T-helper 2 cell treated with Interferon-gamma antibody and Interleukin-4, amounts not matched to agents 5 μg/mL and 100 μg/mL, for 36 hours (primary cell): ENCODE measurements around the gene SLX4IP.
"Not testable (repeated sequence)": the region's sequence is repeated elsewhere in the genome, so short reads cannot be mapped to it uniquely, and the experiment has no call there.

ENCODE experiments used
- DNase-seq: peaks from one replicate; pipeline ENCODE4 v3.0.0; 2021; ENCODE audit warnings: low spot score
- H3K27ac Mint-ChIP-seq: one replicate; pipeline ENCODE4 v1.8.0; 2021; ENCODE audit warnings: mild to moderate bottlenecking, mixed read lengths
- H3K27me3 Mint-ChIP-seq: one replicate; pipeline ENCODE4 v1.8.0; 2021; ENCODE audit warnings: low read depth, mixed read lengths
- H3K36me3 Mint-ChIP-seq: one replicate; pipeline ENCODE4 v1.8.0; 2021; ENCODE audit warnings: low read depth, mixed read lengths
- H3K4me1 Mint-ChIP-seq: one replicate; pipeline ENCODE4 v1.8.0; 2021; ENCODE audit warnings: low read depth, mixed read lengths
- H3K4me3 Mint-ChIP-seq: one replicate; pipeline ENCODE4 v1.8.0; 2022; ENCODE audit warnings: mild to moderate bottlenecking, moderate library complexity, mixed read lengths
- H3K9me3 Mint-ChIP-seq: one replicate; pipeline ENCODE4 v1.8.0; 2021; ENCODE audit warnings: mixed read lengths

SLX4IP gene

GRCh38 chr20:10412591-10413408 lies 22.3 kb upstream of the SLX4IP start:
- H3K9me3 Mint-ChIP-seq: no peaks in the 10 kb centered on the region
- DNase-seq: no peak
- H3K4me3 Mint-ChIP-seq: no peak overlapping the region
- H3K4me1 Mint-ChIP-seq: peaks cover 5% of the 10 kb centered on the region
- H3K27me3 Mint-ChIP-seq: no peaks in the 10 kb centered on the region
- peaks cover 15% of the 10 kb centered on the region for H3K36me3 Mint-ChIP-seq
- no peak overlapping the region for H3K27ac Mint-ChIP-seq

- Mint-ChIP-seq H3K36me3 (peaks cover 15% of the 10 kb centered on the region), H3K9me3 (no peaks in the 10 kb centered on the region), H3K27ac (no peak overlapping the region), H3K4me3 (no peak overlapping the region), H3K27me3 (no peaks in the 10 kb centered on the region), H3K4me1 (peaks cover 7% of the 10 kb centered on the region)
- DNase-seq: no peak
Measured at GRCh38 chr20:10415013-10415650, 20.0 kb upstream of the SLX4IP start.

GRCh38 chr20:10417218-10417617 lies 17.9 kb upstream of the SLX4IP start:
- H3K9me3 Mint-ChIP-seq, H3K4me1 Mint-ChIP-seq, H3K27ac Mint-ChIP-seq, DNase-seq, H3K27me3 Mint-ChIP-seq, H3K4me3 Mint-ChIP-seq: not testable (repeated sequence)
- H3K36me3 Mint-ChIP-seq: peaks cover 15% of the 10 kb centered on the region

GRCh38 chr20:10419550-10420133 lies 15.5 kb upstream of the SLX4IP start:
- Mint-ChIP-seq H3K4me3 (no peak overlapping the region), H3K27ac (no peak overlapping the region), H3K9me3 (no peaks in the 10 kb centered on the region), H3K4me1 (peaks cover 10% of the 10 kb centered on the region), H3K27me3 (no peaks in the 10 kb centered on the region), H3K36me3 (peaks cover 14% of the 10 kb centered on the region)
- DNase-seq: no peak

- DNase-seq: no peak
- Mint-ChIP-seq H3K36me3 (peaks cover 5% of the 10 kb centered on the region), H3K27me3 (no peaks in the 10 kb centered on the region), H3K9me3 (no peaks in the 10 kb centered on the region), H3K27ac (no peak overlapping the region), H3K4me3 (no peak overlapping the region), H3K4me1 (peaks cover 10% of the 10 kb centered on the region)
Measured at GRCh38 chr20:10423735-10424134, 11.4 kb upstream of the SLX4IP start.

GRCh38 chr20:10427060-10427692 lies 7.9 kb upstream of the SLX4IP start:
- DNase-seq: no peak
- H3K4me1 Mint-ChIP-seq: peaks cover 33% of the 10 kb centered on the region

GRCh38 chr20:10428008-10428407 lies 7.1 kb upstream of the SLX4IP start:
- Mint-ChIP-seq H3K4me1 (peaks cover 35% of the 10 kb centered on the region), H3K36me3 (peaks cover 8% of the 10 kb centered on the region), H3K27ac (no peak overlapping the region), H3K9me3 (no peaks in the 10 kb centered on the region), H3K4me3 (no peak overlapping the region), H3K27me3 (no peaks in the 10 kb centered on the region)
- no peak for DNase-seq

More at GRCh38 chr20:10427060-10427692, 7.9 kb upstream of the SLX4IP start:
- no peaks in the 10 kb centered on the region for H3K27me3 Mint-ChIP-seq
- H3K36me3 Mint-ChIP-seq: peaks cover 8% of the 10 kb centered on the region
- no peak overlapping the region for H3K4me3 Mint-ChIP-seq
- no peak overlapping the region for H3K27ac Mint-ChIP-seq
- no peaks in the 10 kb centered on the region for H3K9me3 Mint-ChIP-seq

- no peaks in the 10 kb centered on the region for H3K9me3 Mint-ChIP-seq
- no peak for DNase-seq
- peaks cover 9% of the 10 kb centered on the region for H3K36me3 Mint-ChIP-seq
- H3K27ac Mint-ChIP-seq: no peak overlapping the region
- peaks cover 37% of the 10 kb centered on the region for H3K4me1 Mint-ChIP-seq
- no peak overlapping the region for H3K4me3 Mint-ChIP-seq
- H3K27me3 Mint-ChIP-seq: no peaks in the 10 kb centered on the region
Measured at GRCh38 chr20:10429443-10429981, 5.6 kb upstream of the SLX4IP start.

GRCh38 chr20:10430000-10430466 lies 5.1 kb upstream of the SLX4IP start:
- no peak for DNase-seq
- no peak overlapping the region for H3K27ac Mint-ChIP-seq
- no peaks in the 10 kb centered on the region for H3K27me3 Mint-ChIP-seq
- H3K36me3 Mint-ChIP-seq: peaks cover 9% of the 10 kb centered on the region
- no peaks in the 10 kb centered on the region for H3K9me3 Mint-ChIP-seq
- H3K4me3 Mint-ChIP-seq: no peak overlapping the region
- peaks cover 37% of the 10 kb centered on the region for H3K4me1 Mint-ChIP-seq

- DNase-seq: no peak
- Mint-ChIP-seq H3K36me3 (peaks cover 9% of the 10 kb centered on the region), H3K9me3 (no peaks in the 10 kb centered on the region), H3K27ac (no peak overlapping the region), H3K4me1 (peaks cover 39% of the 10 kb centered on the region), H3K4me3 (no peak overlapping the region), H3K27me3 (no peaks in the 10 kb centered on the region)
Measured at GRCh38 chr20:10430704-10431103, 4.4 kb upstream of the SLX4IP start.

GRCh38 chr20:10432079-10432478 lies 3.0 kb upstream of the SLX4IP start:
- H3K27ac Mint-ChIP-seq: peak overlapping the region; percentile 9
- no peaks in the 10 kb centered on the region for H3K9me3 Mint-ChIP-seq
- peaks cover 8% of the 10 kb centered on the region for H3K36me3 Mint-ChIP-seq
- H3K4me3 Mint-ChIP-seq: no peak overlapping the region
- no peaks in the 10 kb centered on the region for H3K27me3 Mint-ChIP-seq
- no peak for DNase-seq
- H3K4me1 Mint-ChIP-seq: peaks cover 43% of the 10 kb centered on the region

GRCh38 chr20:10433014-10433622 lies 2.0 kb upstream of the SLX4IP start:
- no peak for DNase-seq
- H3K27ac Mint-ChIP-seq: peak overlapping the region; percentile 95
- H3K9me3 Mint-ChIP-seq: no peaks in the 10 kb centered on the region
- peaks cover 9% of the 10 kb centered on the region for H3K36me3 Mint-ChIP-seq
- H3K4me1 Mint-ChIP-seq: peaks cover 50% of the 10 kb centered on the region
- H3K27me3 Mint-ChIP-seq: no peaks in the 10 kb centered on the region
- H3K4me3 Mint-ChIP-seq: peak overlapping the region; percentile 94

- Mint-ChIP-seq H3K4me1 (peaks cover 52% of the 10 kb centered on the region), H3K9me3 (no peaks in the 10 kb centered on the region), H3K4me3 (peak within 1 kb of the TSS; percentile 94), H3K27me3 (no peaks in the 10 kb centered on the region), H3K36me3 (peaks cover 9% of the 10 kb centered on the region), H3K27ac (peak within 1 kb of the TSS; percentile 95)
- peak; percentile 86 for DNase-seq
Measured at GRCh38 chr20:10433623-10434466, 1.3 kb upstream of the SLX4IP start, which contains the start of gene MKKS. Gene MKKS, minus strand, starts transcription at chr20:10434222. Its CDS starts 20,708 bp downstream, at chr20:10413514.
